GM21367 (cell line): ENCODE results near the gene PHF2.

Source experiments
- ATAC-seq: cut with Tn5 transposase; IDR thresholded peaks from one replicate; pipeline ENCODE4 v1.9.1; 2021; ENCODE audit not compliant: unreplicated experiment

PHF2 gene

GRCh38 chr9:93598647-93599241 lies 22.4 kb downstream of the PHF2 start:
- no peak for ATAC-seq

GRCh38 chr9:93599571-93600403 lies 23.4 kb downstream of the PHF2 start:
- ATAC-seq = no peak

GRCh38 chr9:93600504-93600903 lies 24.1 kb downstream of the PHF2 start:
- no peak for ATAC-seq

- no peak for ATAC-seq
Observed at GRCh38 chr9:93601063-93601462, 24.7 kb downstream of the PHF2 start.

GRCh38 chr9:93601666-93602065 lies 25.3 kb downstream of the PHF2 start:
- ATAC-seq = no peak

GRCh38 chr9:93603011-93603410 lies 26.6 kb downstream of the PHF2 start:
- ATAC-seq = no peak

- ATAC-seq = no peak
Observed at GRCh38 chr9:93603906-93604326, 27.5 kb downstream of the PHF2 start.

- no peak for ATAC-seq
Observed at GRCh38 chr9:93606187-93606586, 29.8 kb downstream of the PHF2 start.

GRCh38 chr9:93610206-93610605 lies 33.8 kb downstream of the PHF2 start:
- no peak for ATAC-seq

- no peak for ATAC-seq
Observed at GRCh38 chr9:93612052-93612795, 35.8 kb downstream of the PHF2 start.

GRCh38 chr9:93612796-93613154 lies 36.4 kb downstream of the PHF2 start:
- ATAC-seq = peak; percentile 49

- ATAC-seq = no peak
Observed at GRCh38 chr9:93613174-93613573, 36.8 kb downstream of the PHF2 start.

- ATAC-seq = no peak
Observed at GRCh38 chr9:93613791-93614190, 37.4 kb downstream of the PHF2 start.

GRCh38 chr9:93614830-93615468 lies 38.6 kb downstream of the PHF2 start:
- no peak for ATAC-seq

GRCh38 chr9:93616044-93616443 lies 39.7 kb downstream of the PHF2 start:
- ATAC-seq = no peak

- ATAC-seq = no peak
Observed at GRCh38 chr9:93617273-93617672, 40.9 kb downstream of the PHF2 start.

- ATAC-seq = no peak
Observed at GRCh38 chr9:93619272-93619775, 42.9 kb downstream of the PHF2 start.

- ATAC-seq = no peak
Observed at GRCh38 chr9:93620041-93620506, 43.7 kb downstream of the PHF2 start.

GRCh38 chr9:93620881-93621820 lies 44.8 kb downstream of the PHF2 start:
- ATAC-seq = no peak

- no peak for ATAC-seq
Observed at GRCh38 chr9:93621922-93622321, 45.5 kb downstream of the PHF2 start.
